Kidney (tissue), 14 donors: Measurements from ENCODE around the gene NRSN1. TPM values are rescaled to one million over a fixed set of nuclear protein-coding genes. Genes with fewer than 3 reads are reported as not detected.

Experiments used
- DNase-seq, 5 donors: peaks; one replicate each; pipeline ENCODE4 v3.0.0-alpha.2; 2013 to 2020
- FAIRE-seq: peaks from 2 replicates; lab custom pipeline; 2012; peaks lifted over from hg19 to GRCh38; lab: Jason Lieb, UNC
- H3K27ac ChIP-seq, 2 donors: one replicate each; pipeline ENCODE4 v1.7.0; 2013; ENCODE audit warnings: low read depth in 2 of 2, low read length in 2 of 2, inconsistent platforms in 1 of 2
- H3K27me3 ChIP-seq: one replicate; pipeline ENCODE4 v1.7.1; 2013; ENCODE audit warnings: low read length, inconsistent platforms; ENCODE audit not compliant: control insufficient read depth, insufficient read depth
- H3K36me3 ChIP-seq, 3 donors: one replicate each; pipeline versions ENCODE4 v1.7.0 to v1.7.1; 2013; ENCODE audit warnings: low read length in 3 of 3, control low read depth in 1 of 3, inconsistent platforms in 1 of 3; ENCODE audit not compliant: insufficient read depth in 3 of 3, control insufficient read depth in 2 of 3
- H3K4me1 ChIP-seq, 3 donors: one replicate each; pipeline versions ENCODE4 v1.7.0 to v1.7.1; 2013; ENCODE audit warnings: low read length in 3 of 3, inconsistent platforms in 1 of 3, low read depth in 1 of 3; ENCODE audit not compliant: control insufficient read depth in 2 of 3, insufficient read depth in 2 of 3
- H3K4me3 ChIP-seq, 3 donors: one replicate each; pipeline versions ENCODE4 v1.7.0 to v1.8.1; 2013; ENCODE audit warnings: low read length in 3 of 3, control low read depth in 1 of 3, inconsistent platforms in 1 of 3
- H3K9ac ChIP-seq, 3 donors: one replicate each; pipeline versions ENCODE4 v1.7.0 to v1.7.1; 2013; ENCODE audit warnings: low read length in 3 of 3, control low read depth in 1 of 3, inconsistent platforms in 1 of 3
- H3K9me3 ChIP-seq, 3 donors: one replicate each; pipeline versions ENCODE4 v1.7.0 to v1.7.1; 2013; ENCODE audit warnings: low read length in 3 of 3, control low read depth in 1 of 3, inconsistent platforms in 1 of 3; ENCODE audit not compliant: control insufficient read depth in 2 of 3, insufficient read depth in 1 of 3
- CTCF ChIP-seq: IDR thresholded peaks from 3 replicates; pipeline ENCODE4 v1.5.1; 2012; ENCODE audit warnings: mild to moderate bottlenecking, moderate library complexity, borderline replicate concordance; ENCODE audit not compliant: insufficient read depth; ENCODE audit errors: extremely low read depth
- intact Hi-C: fragments of 100-400 bp; cut with DNase I; formaldehyde crosslinking; loops from one replicate; pipeline ENCODE4 v1.11.1; 2022
- polyA plus RNA-seq: library from polyadenylated mRNA; stranded (reverse); fragments of 350-450 nt; fragmentation: Illumina TruSeq; extraction: RNeasy Lipid Tissue Mini Kit (QIAGEN cat#74804); gene quantifications from one replicate; pipeline ENCODE4 v1.2.3, GENCODE V29; 2014; ENCODE audit warnings: low read depth, low replicate concordance; ENCODE audit not compliant: insufficient read depth
- total RNA-seq: library from RNA; stranded (reverse); fragmentation: NEBNext Ultra II Directional; extraction: Animal tissue kit (Norgen Biotek cat#: 25700); gene quantifications from one replicate; pipeline ENCODE4 v1.2.1, GENCODE V29; 2021
- donor health status: control.
- donor health status: control.
- donor health status: control.
- donor health status: control.
- donor health status: control.
- donor health status: DM: yes; HTN: yes; CAD: no.
- donor health status: Normal renal cell carcinoma (clear cell type).

The NRSN1 gene
- total and polyA plus RNA-seq, 2 donors from 2014 or later = not detected

GRCh38 chr6:24122139-24122538 lies 3.9 kb upstream of the NRSN1 start:
- no peak for TF ChIP-seq CTCF
- Histone ChIP-seq H3K9ac (no peak overlapping the region), H3K4me1 (no peaks in the 10 kb centered on the region), H3K4me3 (no peak overlapping the region), H3K27ac (no peak overlapping the region), H3K9me3 (no peaks in the 10 kb centered on the region), H3K27me3 (no peaks in the 10 kb centered on the region), H3K36me3 (no peaks in the 10 kb centered on the region)
- FAIRE-seq = no peak
- intact Hi-C loops = no loop called here
- DNase-seq = no peak

GRCh38 chr6:24126586-24127192 lies 674 bp downstream of the NRSN1 start:
- H3K27me3 ChIP-seq = no peaks in the 10 kb centered on the region
- H3K4me1 ChIP-seq = no peaks in the 10 kb centered on the region
- peak in 4 of 5 donors; percentile 78 to 95 (median 90) for DNase-seq
- H3K36me3 ChIP-seq = no peaks in the 10 kb centered on the region
- no peak overlapping the region for H3K4me3 ChIP-seq
- H3K27ac ChIP-seq = no peak overlapping the region
- FAIRE-seq = no peak
- H3K9me3 ChIP-seq = no peaks in the 10 kb centered on the region
- no peak overlapping the region for H3K9ac ChIP-seq
- intact Hi-C loops = no loop called here
- no peak for TF ChIP-seq CTCF

GRCh38 chr6:24127316-24127715 lies 1.3 kb downstream of the NRSN1 start:
- intact Hi-C loops = no loop called here
- Histone ChIP-seq H3K27ac (no peak overlapping the region), H3K9me3 (no peaks in the 10 kb centered on the region), H3K4me1 (no peaks in the 10 kb centered on the region), H3K36me3 (no peaks in the 10 kb centered on the region), H3K4me3 (no peak overlapping the region), H3K9ac (no peak overlapping the region), H3K27me3 (no peaks in the 10 kb centered on the region)
- no peak for TF ChIP-seq CTCF
- FAIRE-seq (no peak), DNase-seq (no peak)

GRCh38 chr6:24131751-24132150 lies 5.7 kb downstream of the NRSN1 start:
- no peaks in the 10 kb centered on the region for H3K9me3 ChIP-seq
- DNase-seq (no peak), FAIRE-seq (no peak)
- H3K36me3 ChIP-seq = no peaks in the 10 kb centered on the region
- intact Hi-C loops = no loop called here
- no peaks in the 10 kb centered on the region for H3K4me1 ChIP-seq
- no peak overlapping the region for H3K9ac ChIP-seq
- no peak for TF ChIP-seq CTCF
- no peak overlapping the region for H3K27ac ChIP-seq
- H3K4me3 ChIP-seq = no peak overlapping the region
- H3K27me3 ChIP-seq = no peaks in the 10 kb centered on the region
